SIG-M5 (cell line): ENCODE data around the gene KLHL28.

ENCODE experiments used
- DNase-seq: peaks from one replicate; lab custom pipeline; 2025; lab: John Stamatoyannopoulos, UW

The KLHL28 gene

GRCh38 chr14:44961554-44962333 lies at the start of gene KLHL28, which contains the start of gene TOGARAM1:
Gene KLHL28, minus strand, starts transcription at chr14:44961947. Its CDS starts 16,019 bp downstream, at chr14:44945928.
Gene TOGARAM1, plus strand, starts transcription at chr14:44962190. Its CDS starts 232 bp downstream, at chr14:44962422.
- DNase-seq, result peak; percentile 97

- no peak for DNase-seq
Measured at GRCh38 chr14:45003924-45004323, 42.2 kb upstream of the KLHL28 start.

- no peak for DNase-seq
Measured at GRCh38 chr14:44995770-44996294, 34.1 kb upstream of the KLHL28 start.

GRCh38 chr14:44995196-44995595 lies 33.4 kb upstream of the KLHL28 start:
- no peak for DNase-seq

- DNase-seq, result no peak
Measured at GRCh38 chr14:44990533-44990932, 28.8 kb upstream of the KLHL28 start.

GRCh38 chr14:44989497-44990440 lies 28.0 kb upstream of the KLHL28 start:
- no peak for DNase-seq

GRCh38 chr14:44988694-44989093 lies 26.9 kb upstream of the KLHL28 start:
- no peak for DNase-seq

- DNase-seq, result no peak
Measured at GRCh38 chr14:44982594-44982993, 20.8 kb upstream of the KLHL28 start.

- DNase-seq, result no peak
Measured at GRCh38 chr14:44981198-44981597, 19.5 kb upstream of the KLHL28 start.

GRCh38 chr14:44979740-44980356 lies 18.1 kb upstream of the KLHL28 start:
- DNase-seq, result no peak

- DNase-seq, result no peak
Measured at GRCh38 chr14:44979273-44979672, 17.5 kb upstream of the KLHL28 start.

GRCh38 chr14:44971459-44971858 lies 9.7 kb upstream of the KLHL28 start:
- DNase-seq, result no peak

GRCh38 chr14:44970907-44971306 lies 9.2 kb upstream of the KLHL28 start:
- DNase-seq, result no peak

- no peak for DNase-seq
Measured at GRCh38 chr14:44968714-44969113, 7.0 kb upstream of the KLHL28 start.

- DNase-seq, result no peak
Measured at GRCh38 chr14:44966601-44967336, 5.0 kb upstream of the KLHL28 start.

GRCh38 chr14:44963775-44964380 lies 2.1 kb upstream of the KLHL28 start:
- DNase-seq, result no peak

- no peak for DNase-seq
Measured at GRCh38 chr14:44963044-44963528, 1.3 kb upstream of the KLHL28 start.

GRCh38 chr14:44962334-44963043 lies 742 bp upstream of the KLHL28 start:
- no peak for DNase-seq

- no peak for DNase-seq
Measured at GRCh38 chr14:44961151-44961553, 595 bp downstream of the KLHL28 start.

- DNase-seq, result no peak
Measured at GRCh38 chr14:44960646-44961045, 1.1 kb downstream of the KLHL28 start.
